ENCODE measurements around the gene TBPL1. TPM values are rescaled to one million over a fixed set of nuclear protein-coding genes. Genes with fewer than 3 reads are reported as not detected.
"Not testable (repeated sequence)": the region's sequence is repeated elsewhere in the genome, so short reads cannot be mapped to it uniquely, and the experiment has no call there.

Gene TBPL1
- 22.2 TPM for total RNA-seq

DNA sequence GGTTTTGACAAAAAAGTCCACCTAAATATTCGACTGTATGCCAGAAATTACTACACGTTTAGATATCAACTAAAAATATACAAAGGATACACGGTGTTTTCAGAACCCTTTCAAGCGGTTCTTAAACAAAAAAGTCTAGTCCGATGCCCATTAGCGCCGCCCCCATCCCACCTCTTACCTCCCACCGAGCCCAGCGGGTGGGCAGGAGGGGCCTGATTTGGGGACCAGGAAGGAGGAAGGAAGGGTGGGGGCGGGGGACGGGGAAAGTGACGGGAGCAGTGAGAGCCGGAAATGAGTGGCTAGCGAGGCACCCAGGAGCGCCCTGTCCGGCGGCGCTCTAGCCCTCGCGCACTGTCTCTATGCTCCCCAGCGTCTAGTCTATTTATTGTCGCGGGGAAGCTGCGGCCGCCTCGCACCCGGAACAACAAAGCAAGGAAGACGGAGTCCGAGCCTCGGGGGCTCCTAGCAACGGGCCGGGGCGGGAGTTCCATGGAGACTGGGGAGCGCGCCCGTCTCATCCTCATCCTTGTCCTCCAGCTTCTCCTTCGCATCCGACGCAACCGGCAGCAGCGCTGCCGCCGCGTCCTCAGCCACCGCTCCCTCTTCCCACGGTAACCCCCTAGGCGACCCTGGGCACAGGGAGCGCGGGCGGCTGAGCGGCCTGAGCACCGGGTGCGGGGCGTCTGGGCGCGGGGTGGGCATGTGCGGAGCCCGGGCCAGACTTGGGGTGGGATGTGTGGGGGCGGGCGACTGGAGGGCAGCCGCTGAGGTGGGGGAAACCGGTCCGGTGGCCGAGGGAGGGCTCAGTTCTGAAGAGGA is at the start of gene TBPL1:
TSS of gene TBPL1 (plus strand) at position 410 of the 819 bp plus-strand sequence. CDS start 26,902 bp downstream, outside the sequence.
- DNase-seq (ENCODE audit: low spot score), result peak; percentile 95

DNA sequence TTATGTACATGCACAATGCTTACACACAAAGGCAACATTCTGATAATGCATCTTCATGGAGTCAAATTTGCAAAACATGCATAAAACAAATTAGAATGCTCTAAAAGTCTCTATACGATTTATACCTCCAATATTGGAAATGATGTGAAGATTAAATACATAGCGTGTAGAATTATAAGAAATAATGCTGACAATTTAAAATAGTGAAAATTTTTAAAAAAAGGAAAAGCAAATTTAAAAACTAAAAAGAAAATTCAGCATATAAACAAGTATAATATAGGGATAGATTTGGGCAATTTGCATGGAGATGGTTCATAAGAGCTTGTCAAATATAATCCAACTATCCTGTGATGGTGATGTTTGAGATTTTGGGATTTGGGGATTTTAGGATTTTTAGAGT is 49.2 kb upstream of the TBPL1 start:
- no peak for DNase-seq (ENCODE audit: low spot score)

DNA sequence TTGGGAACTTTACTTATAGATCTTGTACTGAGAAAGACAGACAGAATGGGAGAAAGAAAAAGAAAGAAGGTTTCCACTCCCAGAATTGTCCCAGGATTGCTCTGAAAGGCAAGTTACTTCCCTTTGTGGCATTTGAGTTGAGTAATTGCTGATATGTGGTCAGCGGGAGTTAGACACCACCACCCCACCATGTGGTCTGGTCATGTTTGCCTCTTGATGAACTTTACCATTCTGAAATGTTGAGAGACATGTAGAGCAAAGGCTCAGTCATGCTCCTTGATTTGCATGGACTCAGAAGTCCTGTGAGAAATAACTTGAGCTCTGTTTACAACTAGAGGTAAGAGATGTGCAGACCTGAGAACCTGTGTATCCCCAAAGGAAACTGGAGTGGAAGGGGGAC is 47.0 kb upstream of the TBPL1 start:
- no peak for DNase-seq (ENCODE audit: low spot score)

DNA sequence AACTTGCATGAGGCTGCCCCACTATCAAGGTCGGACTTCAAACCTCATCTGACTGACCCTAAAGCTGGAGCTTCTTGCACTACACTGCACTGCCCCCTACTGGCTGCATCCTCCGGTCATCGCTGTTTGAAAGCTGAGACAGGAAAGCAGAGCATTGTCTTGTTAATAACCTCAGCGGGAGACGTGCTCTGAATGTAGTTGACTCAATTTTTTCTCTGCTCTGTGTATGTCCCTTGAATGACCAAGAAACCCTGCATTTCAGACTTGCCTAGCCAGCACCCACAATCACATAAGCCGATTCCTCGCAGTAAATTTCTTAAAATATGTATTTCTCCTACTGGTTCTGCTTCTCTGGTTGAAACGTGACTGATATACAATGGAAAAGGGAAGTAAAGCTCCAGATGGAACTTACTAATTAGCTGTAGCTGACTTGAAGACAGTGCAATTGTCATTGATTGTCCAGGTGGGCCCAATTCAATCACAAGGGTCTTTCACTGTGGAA is 36.3 kb upstream of the TBPL1 start:
- DNase-seq (ENCODE audit: low spot score), result peak; percentile 93

DNA sequence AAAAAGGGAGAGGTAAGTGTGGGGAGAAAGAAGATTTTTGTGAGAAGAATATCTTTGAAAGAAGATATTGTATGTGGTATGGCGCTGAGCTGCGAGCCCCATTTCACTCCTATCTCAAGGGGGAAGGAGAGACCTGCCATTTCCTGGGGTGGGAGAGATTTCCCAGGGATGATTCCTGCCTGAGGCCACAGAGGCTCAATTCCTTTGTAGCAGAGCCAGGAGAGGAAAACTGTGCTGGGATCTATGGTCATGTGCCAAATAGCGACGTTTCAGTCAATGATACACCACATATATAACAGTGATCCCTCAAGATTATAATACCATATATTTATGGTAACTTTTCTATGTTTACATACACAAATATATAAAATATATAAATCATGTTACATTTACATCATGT is 35.2 kb upstream of the TBPL1 start:
- no peak for DNase-seq (ENCODE audit: low spot score)

DNA sequence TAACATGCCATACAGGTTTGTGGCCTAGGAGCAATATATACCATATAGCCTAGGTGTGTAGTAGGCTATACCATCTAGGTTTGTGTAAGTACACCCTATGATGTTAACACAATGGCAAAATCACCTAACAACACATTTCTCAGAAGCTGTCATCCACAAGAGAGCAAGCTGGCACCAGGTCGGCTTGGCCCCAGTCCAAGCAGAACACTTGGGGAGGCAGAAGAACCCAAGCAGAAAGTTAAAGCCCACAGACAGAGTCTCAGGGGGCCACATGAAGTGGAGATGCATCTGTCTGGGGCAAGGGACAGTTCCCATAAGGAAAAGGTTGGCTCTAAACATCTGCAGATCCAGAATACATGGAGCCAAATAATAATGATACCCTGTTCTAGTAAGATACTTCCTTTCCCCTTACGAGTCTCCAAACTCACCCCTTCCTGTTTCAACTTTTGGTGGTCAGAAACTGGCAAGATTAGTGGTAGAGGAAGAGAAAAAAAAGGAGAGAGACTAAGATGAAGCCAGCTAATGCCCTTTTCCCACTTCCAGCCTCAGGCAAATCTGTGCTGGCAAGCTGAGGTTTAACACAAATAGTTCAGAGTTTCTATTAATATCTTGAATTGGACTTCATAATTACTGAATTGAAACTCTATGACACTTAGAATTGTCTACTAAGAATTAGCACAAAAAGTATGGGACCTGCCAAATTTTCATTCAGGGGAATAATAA is 34.7 kb upstream of the TBPL1 start:
- no peak for DNase-seq (ENCODE audit: low spot score)

DNA sequence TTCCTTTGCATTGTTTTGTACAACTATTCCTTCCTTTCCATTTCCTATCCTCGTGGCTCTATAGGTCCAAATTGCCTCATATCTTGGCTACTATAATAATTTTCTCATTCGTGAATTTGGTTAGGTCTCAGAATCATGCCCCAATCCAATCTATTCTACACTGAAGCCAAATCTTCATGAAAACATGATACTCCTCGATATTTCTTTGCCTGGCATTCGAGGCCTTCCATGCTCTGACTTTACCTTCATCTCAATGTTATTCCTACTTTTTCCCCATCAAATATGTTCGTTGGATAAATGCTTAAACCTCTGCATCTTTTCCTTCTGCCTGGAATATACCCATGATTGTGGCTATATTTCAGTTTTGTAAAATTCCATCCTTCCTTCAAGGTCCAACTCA is 33.7 kb upstream of the TBPL1 start:
- DNase-seq (ENCODE audit: low spot score), result no peak

DNA sequence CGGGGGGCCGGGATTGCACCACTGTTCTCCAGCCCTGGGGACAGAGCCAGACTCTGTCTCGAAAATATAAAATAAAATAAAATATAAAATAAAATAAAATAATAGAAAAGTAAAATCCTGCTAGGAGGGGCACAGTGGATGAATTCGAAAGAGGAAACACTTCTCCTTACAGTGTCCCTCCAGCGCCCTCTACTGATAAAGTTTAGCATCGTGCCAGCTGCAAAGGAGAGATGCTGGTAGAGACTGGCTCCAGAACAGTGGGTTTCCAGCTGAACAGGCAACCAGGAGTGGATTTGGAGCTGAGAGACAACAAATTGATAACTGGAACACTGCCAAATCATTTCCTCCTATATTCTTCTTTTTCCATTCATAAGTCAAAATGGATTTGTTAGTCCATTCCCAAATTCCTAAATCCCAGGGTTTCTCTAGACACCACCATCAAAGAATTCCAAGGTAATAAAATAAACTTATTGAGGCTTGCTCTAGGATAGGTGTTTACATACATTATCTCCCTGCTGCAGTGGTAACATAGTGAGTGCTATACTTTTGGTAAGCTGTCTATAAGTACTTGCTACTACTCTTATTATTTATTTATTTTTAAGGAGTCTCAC is 31.7 kb upstream of the TBPL1 start:
- peak; percentile 82 for DNase-seq (ENCODE audit: low spot score)

DNA sequence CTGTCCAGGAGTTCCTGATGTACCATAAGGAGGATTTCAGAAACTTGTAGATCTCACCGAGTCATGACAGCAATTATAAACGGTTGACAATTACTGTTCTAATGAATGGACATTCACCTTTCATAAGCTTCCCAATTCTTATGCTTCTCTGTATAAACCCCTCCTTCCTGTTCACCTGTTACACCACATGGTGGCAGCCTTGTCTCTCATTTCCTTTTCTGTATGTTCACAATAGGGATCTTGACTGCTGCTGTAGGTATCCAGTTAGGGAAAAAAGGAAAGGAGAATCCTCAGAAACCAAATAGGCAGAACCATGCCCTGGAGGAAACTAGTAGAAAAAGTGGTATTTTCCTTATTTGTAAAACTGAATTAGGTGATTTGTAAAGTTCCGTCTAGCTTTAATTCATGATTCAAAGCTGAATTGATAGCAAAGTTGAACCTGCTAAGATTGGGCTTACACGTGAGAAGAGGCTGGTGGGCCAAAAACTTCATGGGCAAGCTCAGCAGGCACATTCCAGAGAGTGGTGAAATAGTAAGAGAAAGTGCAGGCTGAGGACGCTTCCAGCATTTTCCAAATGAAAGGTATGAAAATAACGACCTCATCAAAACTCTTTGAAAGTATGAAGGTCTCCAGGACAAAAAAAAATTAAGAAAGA is 29.0 kb upstream of the TBPL1 start:
- DNase-seq (ENCODE audit: low spot score), result peak; percentile 71

DNA sequence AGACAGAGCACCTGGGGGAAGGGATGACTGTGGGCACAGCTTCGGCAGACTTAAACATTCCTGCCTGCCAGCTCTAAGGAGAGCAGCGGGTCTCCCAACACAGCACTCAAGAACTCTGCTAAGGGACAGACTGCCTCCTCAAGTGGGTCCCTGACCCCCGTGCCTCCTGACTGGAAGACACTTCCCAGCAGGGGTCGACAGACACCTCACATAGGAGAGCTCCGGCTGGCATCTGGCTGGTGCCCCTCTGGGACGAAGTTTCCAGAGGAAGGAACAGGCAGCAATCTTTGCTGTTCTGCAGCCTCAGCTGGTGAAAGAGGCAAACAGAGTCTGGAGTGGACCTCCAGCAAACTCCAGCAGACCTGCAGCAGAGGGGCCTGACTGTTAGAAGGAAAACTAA is 21.8 kb upstream of the TBPL1 start:
- DNase-seq (ENCODE audit: low spot score), result not testable (repeated sequence)

DNA sequence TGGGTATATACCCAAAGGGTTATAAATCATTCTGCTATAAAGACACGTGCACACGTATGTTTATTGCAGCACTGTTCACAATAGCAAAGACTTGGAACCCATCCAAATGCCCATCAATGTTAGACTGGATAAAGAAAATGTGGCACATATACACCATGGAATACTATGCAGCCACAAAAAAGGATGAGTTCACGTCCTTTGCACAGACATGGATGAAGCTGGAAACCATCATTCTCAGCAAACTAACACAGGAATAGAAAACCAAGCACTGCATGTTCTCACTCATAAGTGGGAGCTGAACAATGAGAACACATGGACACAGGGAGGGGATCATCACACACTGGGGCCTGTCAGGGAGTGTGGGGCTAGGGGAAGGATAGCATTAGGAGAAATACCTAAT is 16.7 kb upstream of the TBPL1 start:
- not testable (repeated sequence) for DNase-seq (ENCODE audit: low spot score)

DNA sequence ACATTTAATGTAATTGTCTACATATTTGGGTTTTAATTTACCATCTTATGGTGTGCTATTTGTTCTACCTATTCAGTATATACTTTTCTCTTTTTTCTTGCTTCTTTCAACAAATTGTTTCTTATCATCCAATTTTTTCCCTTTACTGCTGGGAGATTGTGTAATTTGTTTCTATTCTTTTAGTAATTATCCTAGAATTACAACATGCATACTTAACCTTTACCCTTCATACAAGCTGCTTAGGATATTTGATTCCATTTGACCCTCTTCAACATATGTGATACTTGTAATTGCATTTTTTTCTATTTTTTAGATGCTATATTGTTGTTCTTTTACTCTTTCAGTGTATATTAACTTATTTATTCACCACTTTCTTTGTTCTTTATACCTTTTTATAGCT is 15.1 kb upstream of the TBPL1 start:
- no peak for DNase-seq (ENCODE audit: low spot score)

DNA sequence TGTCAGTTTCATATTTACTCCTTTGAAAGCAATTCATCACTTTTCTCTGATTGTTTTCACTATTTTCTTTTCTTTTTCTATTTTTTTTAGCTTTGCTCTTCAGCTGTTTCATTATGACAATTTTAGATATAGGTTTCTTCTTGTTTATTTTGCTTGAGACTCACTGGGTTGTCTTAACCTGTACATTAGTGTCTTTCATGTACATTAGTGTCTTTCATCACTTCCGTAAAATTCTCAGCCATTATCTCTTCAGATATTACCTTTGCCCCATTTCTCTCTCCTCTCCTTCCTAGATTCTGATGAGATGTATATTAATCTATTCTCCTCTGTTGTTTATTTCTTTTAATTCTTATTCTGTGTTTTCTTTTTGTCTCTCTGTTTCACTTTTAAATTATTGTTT is 14.5 kb upstream of the TBPL1 start:
- no peak for DNase-seq (ENCODE audit: low spot score)

DNA sequence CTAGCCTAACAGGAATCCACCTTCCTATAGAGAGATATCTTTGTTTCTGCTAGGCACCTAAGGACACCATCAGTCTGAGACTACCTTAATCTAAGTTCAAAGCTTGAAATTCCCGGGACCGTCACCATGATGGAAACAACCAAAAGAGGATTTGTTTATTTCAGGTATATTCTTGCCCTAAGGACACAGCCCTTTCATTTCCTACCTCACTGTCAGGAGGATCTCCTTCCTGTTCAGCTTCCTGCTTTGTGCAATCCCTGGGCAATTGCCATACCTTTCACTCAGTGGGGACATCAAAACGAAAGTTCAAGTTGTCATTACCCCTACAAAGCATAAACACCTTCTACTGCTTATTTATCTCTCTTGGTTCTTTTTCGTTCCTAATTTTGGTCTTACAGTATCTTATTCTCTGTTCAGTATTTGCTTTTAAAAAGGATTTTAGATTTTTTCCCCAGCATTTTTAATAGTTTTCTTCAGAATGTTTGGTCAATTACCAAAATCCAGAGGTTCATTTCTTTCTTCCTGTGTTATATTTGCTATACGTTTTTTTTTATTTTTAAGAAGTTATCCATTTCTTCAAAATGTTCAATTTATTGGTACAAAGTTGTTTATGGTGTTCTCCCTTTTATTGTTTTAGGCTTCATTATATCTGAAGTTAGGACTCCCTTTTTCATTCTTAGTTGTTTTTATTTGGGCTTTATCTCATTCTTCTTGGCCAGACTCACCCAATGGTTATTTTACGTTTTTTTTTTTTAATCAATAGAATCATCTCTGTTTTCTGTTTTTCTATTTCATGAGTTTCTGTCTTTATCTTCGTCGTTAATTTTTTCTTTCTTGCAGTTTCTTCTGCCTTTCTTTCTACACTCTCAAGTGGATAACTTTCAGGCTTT is 13.0 kb upstream of the TBPL1 start:
- DNase-seq (ENCODE audit: low spot score), result no peak

DNA sequence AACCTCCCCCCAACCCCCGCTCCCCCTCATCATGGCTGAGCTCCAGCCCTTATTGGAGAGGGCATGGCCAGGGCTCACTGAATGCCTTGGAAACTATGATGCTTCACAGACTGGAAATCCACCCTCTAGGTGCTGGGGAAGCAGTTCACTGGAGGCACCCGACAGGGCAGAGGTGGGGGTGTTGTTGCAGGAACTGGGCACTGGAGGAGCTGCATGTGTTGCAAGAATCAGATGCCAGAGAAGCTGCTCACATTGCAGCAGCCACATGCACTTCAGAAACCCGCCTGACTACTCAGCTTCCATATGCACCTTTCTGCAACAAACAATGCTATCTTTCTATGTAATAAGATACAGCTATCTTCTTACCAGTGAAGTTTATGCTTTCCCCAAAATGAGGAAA is 7.9 kb upstream of the TBPL1 start:
- no peak for DNase-seq (ENCODE audit: low spot score)

DNA sequence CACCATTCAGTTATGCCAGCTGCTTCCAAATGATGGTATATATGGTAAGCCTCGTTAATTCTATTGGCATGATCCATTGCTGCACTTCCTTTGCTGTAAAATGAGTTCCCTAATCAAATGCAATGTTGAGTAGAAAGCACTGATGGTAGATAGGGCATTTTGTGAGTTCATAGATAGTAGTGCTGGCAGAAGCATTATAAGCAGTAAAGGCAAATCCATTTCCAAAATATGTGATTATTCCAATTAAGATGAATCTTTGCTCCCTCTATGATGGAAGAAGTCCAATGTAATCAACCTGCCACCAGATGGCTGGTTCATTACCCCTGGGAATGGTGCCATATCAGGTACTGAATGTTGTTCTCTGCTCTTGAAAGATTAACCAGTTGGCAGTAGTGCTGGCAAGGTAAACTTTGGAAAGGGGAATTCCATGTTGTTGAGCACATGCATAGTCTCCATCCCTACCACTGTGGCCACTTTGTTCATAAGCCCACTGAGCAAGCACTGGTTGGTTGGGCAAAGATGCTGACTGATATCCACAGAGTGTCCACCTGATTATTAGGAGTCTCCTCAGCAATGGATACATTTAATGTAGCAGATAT is 5.6 kb upstream of the TBPL1 start:
- no peak for DNase-seq (ENCODE audit: low spot score)

DNA sequence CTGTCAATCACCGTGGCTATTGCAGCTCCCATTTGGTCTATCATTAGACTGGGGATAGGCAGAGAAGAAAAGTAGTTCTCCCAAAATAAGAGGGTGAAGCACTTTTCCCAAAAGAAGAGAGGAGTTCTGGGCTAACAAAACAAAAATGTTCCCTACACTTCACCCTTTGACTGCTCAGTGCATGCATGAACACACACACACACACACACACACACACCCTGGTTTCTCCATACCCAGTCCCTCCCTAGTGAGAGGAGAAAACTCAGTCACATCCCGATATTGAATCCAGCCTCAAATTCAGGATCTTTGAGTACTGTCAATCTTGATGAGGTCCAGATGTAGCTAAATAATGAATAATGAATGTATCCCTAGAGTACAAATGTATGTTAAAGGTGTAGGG is 4.6 kb upstream of the TBPL1 start:
- no peak for DNase-seq (ENCODE audit: low spot score)

DNA sequence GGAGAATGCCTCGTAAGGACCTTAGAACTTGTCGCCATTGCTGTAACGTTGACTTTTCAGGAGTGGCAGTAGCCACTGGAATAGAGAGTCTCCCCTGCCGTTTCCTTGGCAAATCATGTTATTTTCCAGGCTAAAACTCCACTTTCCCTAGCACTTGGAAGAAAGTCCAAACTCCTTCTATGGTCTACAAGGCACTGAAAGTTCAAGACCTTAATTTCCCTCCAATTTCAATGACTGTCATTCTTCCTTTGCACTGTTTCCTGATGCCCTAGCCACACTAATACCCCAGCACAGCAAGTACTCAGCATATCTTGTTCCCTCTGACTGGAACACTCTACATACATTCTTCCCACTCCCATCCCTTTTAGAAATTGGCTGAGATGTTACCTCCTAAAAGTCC is 1.8 kb upstream of the TBPL1 start:
- no peak for DNase-seq (ENCODE audit: low spot score)

DNA sequence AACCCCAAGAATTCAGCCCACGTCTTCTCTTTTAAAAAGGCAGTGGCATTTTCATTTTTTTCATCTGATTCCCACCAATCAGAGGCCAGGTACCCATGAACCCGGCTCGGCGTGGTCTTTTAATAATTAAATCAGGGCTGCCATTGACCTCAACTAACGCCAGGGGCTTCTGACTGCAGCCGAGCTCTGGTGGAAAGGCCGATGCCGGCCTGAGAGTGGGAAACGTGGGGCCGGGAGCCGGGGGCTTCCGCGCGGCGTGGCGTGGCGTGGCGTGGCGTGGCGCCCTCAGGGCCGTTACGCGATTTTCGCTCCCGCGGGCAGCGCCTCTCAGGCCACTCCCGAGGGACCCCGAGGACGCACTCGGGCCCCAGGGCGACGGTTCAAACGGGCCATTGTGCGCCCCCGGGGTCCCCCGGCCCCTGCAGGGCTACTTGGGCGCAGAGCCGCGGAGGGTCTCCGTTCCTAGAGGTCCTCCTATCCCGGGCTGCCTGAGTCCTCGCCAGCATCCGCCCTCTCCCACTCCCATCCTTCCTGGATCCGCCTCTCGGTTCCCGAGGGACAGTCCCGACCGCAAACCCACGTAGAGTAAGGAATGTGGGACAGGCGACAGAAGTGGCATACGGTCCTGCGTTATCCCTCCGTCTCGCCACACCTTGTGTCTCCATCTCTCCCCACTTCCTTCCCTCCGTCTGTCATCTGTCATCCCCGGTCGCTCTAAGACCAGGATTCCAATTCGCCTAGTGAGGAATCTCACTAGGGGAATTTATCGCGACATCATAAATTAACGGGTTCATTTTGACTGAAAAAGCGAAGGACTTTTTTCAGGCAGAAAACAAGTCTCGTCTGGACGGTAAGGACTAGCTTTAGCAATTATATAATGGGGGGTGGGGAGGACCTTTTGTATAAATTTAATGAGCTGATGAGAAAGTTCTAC is 876 bp upstream of the TBPL1 start:
- peak; percentile 69 for DNase-seq (ENCODE audit: low spot score)
